C4-2B (cell line): ENCODE data around the gene ASAP2.

ENCODE experiments used
- H3K27ac ChIP-seq: fragments of 450-650 bp; 2 replicates; pipeline ENCODE4 v1.5.1; 2017
- ZFX ChIP-seq: fragments of 450-650 bp; IDR thresholded peaks from 2 replicates; pipeline ENCODE4 v1.6.1; 2017
- TF ChIP-seq, protein P1 (sequence below): fragments of 450-650 bp; conservative IDR thresholded peaks from 2 replicates; pipeline ENCODE4 v1.5.1; 2017; ENCODE audit warnings: mild to moderate bottlenecking

The ASAP2 gene

DNA sequence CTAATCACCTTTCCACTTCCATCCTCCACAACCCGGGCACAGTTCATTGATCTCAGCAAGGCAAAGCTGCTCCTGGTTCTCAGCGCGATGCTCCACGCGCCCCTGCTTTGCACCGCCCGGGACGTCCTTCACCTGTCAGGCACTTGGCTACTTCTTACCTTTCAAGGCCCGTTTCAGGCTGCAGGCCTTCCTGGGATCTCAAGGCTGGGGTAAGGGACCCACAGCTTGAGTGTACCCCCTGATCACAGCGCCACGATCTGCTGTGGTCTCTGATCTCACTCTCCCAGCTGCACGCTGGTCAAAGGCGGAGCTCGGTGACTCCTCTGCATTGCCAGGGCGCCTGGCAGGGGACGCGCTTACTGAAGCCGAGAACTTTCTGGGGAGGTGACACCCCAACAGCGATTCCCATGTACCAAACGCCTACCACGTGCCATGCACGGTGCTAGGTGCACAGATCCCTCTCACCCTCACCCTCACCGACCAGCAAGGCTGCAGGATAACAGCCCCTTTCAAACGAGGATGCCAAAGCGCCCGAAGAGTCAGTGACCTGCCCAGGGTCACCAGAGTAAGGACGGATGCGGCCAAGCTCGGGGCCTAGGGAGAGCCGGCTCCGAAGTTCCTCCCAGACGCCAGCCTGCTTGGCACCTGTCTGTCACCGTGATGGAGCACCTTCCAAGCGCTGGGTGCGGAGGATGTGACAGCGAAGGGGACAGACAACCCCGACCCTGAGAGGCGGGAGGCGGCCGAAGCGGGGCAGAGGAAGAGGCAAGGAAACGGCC, 215.9 kb downstream of the ASAP2 start:
- peak overlapping the region; percentile 87 for H3K27ac ChIP-seq
- TF ChIP-seq ZFX = no peak
- TF ChIP-seq, protein P1, sequence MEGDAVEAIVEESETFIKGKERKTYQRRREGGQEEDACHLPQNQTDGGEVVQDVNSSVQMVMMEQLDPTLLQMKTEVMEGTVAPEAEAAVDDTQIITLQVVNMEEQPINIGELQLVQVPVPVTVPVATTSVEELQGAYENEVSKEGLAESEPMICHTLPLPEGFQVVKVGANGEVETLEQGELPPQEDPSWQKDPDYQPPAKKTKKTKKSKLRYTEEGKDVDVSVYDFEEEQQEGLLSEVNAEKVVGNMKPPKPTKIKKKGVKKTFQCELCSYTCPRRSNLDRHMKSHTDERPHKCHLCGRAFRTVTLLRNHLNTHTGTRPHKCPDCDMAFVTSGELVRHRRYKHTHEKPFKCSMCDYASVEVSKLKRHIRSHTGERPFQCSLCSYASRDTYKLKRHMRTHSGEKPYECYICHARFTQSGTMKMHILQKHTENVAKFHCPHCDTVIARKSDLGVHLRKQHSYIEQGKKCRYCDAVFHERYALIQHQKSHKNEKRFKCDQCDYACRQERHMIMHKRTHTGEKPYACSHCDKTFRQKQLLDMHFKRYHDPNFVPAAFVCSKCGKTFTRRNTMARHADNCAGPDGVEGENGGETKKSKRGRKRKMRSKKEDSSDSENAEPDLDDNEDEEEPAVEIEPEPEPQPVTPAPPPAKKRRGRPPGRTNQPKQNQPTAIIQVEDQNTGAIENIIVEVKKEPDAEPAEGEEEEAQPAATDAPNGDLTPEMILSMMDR = no peak

DNA sequence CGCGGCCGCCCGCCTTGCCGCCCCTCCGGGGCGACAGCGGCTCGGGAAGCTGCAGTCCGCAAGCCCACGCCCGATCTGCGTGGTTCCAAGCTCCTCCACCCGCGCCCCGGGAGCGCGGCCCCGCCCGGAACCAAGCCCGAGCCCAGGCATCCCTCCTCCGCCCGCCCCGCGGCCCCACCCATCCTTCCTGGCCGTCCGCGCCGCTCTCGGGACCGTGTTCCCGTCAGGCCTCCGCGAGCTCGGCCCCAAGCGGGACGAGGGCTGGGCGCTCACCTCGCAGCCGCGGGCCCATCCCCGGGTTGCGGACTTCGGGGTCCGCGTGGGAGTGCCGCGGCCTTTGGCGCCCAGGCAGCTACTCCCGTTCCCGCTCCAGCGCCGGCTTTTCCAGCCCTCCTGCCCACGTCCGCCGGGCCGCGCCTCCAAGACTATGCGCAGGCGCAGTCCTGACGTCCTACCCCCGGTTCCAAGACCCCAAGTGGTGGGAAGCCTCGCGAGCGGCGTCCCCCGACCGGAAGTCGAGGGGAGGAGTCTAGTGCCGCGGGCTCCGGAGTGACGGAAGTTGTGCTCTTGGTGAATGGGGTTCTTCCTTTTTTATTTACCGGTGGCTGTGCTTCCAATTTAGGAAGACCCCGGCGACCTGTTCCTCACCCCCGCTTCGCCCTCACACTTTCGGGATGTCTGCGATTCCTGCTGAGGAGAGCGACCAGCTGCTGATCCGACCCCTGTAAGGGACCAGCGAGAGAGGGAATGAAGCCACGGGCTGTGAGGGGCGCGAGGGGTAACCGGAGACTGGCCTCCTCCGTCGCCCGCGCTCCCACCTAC, 216.7 kb downstream of the ASAP2 start, which contains the start of the genes CPSF3 and ITGB1BP1:
CPSF3 (plus strand) TSS at position 555 of the 822 bp plus-strand sequence; CDS start at position 675, 120 bp downstream.
ITGB1BP1 (minus strand) TSS at position 429 of the 822 bp plus-strand sequence. CDS start 4,831 bp downstream, outside the sequence.
- TF ChIP-seq ZFX = peak; percentile 40
- TF ChIP-seq, protein P1 = no peak; the same call in 1 of the 2 replicates
- H3K27ac ChIP-seq = peak within 1 kb of the TSS; percentile 87

DNA sequence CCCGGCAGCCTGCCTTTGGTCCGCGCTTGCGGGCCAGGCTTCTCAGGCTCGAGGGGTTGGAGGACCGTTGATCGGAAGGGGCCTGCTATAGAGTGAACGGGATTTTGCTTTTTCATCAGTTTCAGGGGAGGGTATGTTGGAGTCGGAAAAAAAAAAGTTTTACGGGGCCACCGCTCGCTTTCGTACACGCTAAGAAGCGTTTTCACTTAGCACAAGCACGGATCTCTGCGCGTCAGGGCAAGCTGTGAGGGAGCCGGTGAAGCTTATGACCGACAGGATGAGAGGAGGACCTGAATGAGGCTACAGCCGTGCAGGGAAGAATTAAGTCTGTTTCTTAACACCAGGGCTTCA, 217.3 kb downstream of the ASAP2 start:
- TF ChIP-seq, protein P1 = no peak
- no peak for TF ChIP-seq ZFX
- H3K27ac ChIP-seq = peak overlapping the region; percentile 87

DNA sequence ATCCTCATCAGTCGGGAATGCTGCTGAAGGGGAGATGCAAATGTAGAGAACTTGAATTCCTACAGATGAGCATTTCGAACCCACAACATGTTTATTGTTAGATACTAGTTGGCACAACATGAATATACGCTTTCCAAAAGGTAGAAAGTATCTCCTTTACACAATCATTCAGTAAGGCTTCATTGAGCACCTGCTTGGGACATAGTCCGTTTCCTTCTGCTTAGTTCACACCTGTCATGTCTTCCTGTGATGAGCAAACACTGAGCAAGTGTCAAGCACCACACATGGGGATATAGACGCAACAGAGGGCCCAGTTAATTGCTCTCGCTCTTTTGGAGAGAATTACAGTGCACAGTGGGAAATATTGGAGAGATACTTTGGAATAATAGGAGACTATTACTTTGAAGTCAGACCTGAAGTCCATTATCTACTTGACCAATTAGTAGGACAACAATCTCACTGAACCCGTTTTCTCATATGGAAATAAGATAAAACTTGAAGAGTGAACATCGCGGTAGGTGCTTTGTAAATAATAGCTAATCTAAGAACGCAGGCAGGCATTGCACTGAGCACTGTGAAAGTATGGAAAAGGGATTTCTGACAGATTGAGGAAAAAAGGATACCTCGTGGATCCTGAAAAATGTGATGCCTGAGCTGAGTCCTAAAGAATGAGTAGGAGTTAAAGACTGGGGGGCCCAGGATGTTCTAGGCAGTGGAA, 218.0 kb downstream of the ASAP2 start:
- H3K27ac ChIP-seq = peak overlapping the region; percentile 87
- TF ChIP-seq, protein P1 = no peak
- TF ChIP-seq ZFX = no peak

DNA sequence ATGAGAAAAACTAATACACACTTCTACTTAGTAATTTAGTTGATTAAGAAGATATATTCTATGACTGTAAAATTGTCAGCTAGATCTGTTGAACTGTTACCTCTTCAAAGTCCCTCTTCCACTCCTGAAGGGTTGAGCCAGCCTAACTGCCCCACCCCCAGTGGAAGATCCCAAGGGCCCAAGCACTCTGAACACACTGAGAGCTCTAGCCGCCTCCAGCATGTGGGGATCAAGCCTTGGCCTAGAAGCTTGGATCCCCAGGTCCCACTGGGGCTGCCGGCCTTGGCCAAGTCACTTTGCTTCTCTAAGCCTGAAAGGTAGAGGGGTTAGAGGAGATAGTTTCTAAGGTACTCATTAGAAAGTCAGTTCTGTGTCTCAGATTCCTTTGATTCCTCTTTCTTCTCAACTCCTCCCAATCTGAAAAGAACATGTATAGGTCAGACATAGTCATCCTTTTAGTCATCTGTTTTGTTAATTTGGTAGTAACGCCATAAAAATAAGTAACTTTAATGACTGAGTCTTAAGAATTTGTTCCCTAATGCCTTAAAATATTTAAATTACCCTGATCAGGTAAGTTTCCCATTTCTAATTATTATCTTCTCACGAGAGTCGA, 222.5 kb downstream of the ASAP2 start:
- TF ChIP-seq, protein P1 = no peak
- TF ChIP-seq ZFX = no peak
- H3K27ac ChIP-seq = no peak overlapping the region

DNA sequence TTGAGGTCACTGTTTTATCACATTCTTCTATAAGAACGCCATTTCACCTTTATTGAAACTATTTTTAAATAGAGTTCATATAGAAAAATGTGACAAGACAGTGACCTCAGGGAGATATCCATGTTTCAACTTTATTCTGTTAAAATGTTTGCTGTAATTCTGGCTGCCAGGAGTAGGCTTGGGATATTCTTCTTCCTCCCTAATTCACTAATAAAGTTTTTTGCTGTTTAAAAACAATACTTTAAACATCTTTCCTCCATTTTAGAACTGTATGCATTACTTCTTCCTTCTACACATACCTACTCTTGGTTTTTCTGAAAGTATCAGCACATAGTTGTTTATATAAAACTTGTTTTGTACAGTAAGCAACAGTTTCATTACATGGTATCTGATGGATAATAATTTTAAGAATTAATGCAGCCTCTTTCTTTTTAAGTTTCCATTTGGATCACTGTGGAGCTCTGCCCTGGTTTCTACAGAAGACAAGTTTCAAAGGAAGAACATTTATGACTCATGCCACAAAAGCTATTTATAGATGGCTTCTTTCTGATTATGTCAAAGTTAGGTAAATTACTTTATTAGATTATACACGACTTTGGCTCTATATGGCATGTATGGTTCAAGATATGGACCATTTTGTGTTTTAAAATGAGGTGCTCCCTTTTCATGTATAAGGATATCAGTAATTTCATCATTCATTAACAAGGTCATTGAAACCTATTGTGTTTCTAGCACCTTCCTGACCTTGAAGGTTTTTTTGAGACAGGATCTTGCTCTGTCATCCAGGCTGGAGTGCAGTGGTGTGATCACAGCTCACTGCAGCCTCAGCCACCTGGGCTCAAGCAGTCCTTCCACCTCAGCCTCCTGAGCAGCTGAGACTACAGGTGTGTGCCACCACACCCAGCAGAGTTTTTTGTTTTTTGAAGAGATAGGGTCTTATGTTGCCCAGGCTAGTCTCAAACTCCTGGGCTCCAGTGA, 224.0 kb downstream of the ASAP2 start:
- TF ChIP-seq ZFX = no peak
- TF ChIP-seq, protein P1 = no peak
- H3K27ac ChIP-seq = no peak overlapping the region
